Measurements from ENCODE around the gene CD34. TPM values are rescaled to one million over a fixed set of nuclear protein-coding genes. Genes with fewer than 3 reads are reported as not detected.
"Not testable (repeated sequence)": the region's sequence is repeated elsewhere in the genome, so short reads cannot be mapped to it uniquely, and the experiment has no call there.

The CD34 gene
- total RNA-seq, 1 experiment from 2014 or later, result 0.04 TPM

GRCh38 chr1:207941665-207942064 lies 30.7 kb upstream of the CD34 start:
- H3K4me1 ChIP-seq (ENCODE audit: low read length), result no peaks in the 10 kb centered on the region
- no peaks in the 10 kb centered on the region for H3K9me3 ChIP-seq (ENCODE audit: low read length)
- H3K4me3 ChIP-seq (ENCODE audit: low read length), result no peak overlapping the region
- no peak overlapping the region for H3K9ac ChIP-seq (ENCODE audit: low read length)
- H3K4me2 ChIP-seq (ENCODE audit: low read depth, low read length, poor library complexity, severe bottlenecking), result no peak overlapping the region
- no peaks in the 10 kb centered on the region for H3K27me3 ChIP-seq (ENCODE audit: low read length)
- no peaks in the 10 kb centered on the region for H4K20me1 ChIP-seq (ENCODE audit: insufficient read depth, low read depth, low read length)
- no peak overlapping the region for H2AFZ ChIP-seq (ENCODE audit: low read length)
- H3K9me2 ChIP-seq (replicated peaks; ENCODE audit: insufficient read depth, low read length), result no peaks in the 10 kb centered on the region
- no peaks in the 10 kb centered on the region for H3K36me3 ChIP-seq (ENCODE audit: insufficient read depth, low read length)
- no peak for DNase-seq
- H3K27ac ChIP-seq (ENCODE audit: low read length), result no peak overlapping the region
- no peaks in the 10 kb centered on the region for H3K79me2 ChIP-seq (ENCODE audit: low read length)

- H3K9me3 ChIP-seq (ENCODE audit: low read length), result no peaks in the 10 kb centered on the region
- H3K27me3 ChIP-seq (ENCODE audit: low read length), result no peaks in the 10 kb centered on the region
- H4K20me1 ChIP-seq (ENCODE audit: insufficient read depth, low read depth, low read length), result no peaks in the 10 kb centered on the region
- no peaks in the 10 kb centered on the region for H3K79me2 ChIP-seq (ENCODE audit: low read length)
- H3K27ac ChIP-seq (ENCODE audit: low read length), result no peak overlapping the region
- H3K4me1 ChIP-seq (ENCODE audit: low read length), result no peaks in the 10 kb centered on the region
- no peak overlapping the region for H2AFZ ChIP-seq (ENCODE audit: low read length)
- H3K9ac ChIP-seq (ENCODE audit: low read length), result no peak overlapping the region
- no peak for DNase-seq
- H3K9me2 ChIP-seq (replicated peaks; ENCODE audit: insufficient read depth, low read length), result no peaks in the 10 kb centered on the region
- no peak overlapping the region for H3K4me2 ChIP-seq (ENCODE audit: low read depth, low read length, poor library complexity, severe bottlenecking)
- H3K36me3 ChIP-seq (ENCODE audit: insufficient read depth, low read length), result no peaks in the 10 kb centered on the region
- no peak overlapping the region for H3K4me3 ChIP-seq (ENCODE audit: low read length)
Observed at GRCh38 chr1:207938016-207938415, 27.1 kb upstream of the CD34 start.

GRCh38 chr1:207937204-207937603 lies 26.3 kb upstream of the CD34 start:
- Histone ChIP-seq H3K9me3 (ENCODE audit: low read length) (no peaks in the 10 kb centered on the region), H3K4me2 (ENCODE audit: low read depth, low read length, poor library complexity, severe bottlenecking) (no peak overlapping the region), H3K9ac (ENCODE audit: low read length) (no peak overlapping the region), H3K4me1 (ENCODE audit: low read length) (no peaks in the 10 kb centered on the region), H2AFZ (ENCODE audit: low read length) (no peak overlapping the region), H3K9me2 (replicated peaks; ENCODE audit: insufficient read depth, low read length) (no peaks in the 10 kb centered on the region), H4K20me1 (ENCODE audit: insufficient read depth, low read depth, low read length) (no peaks in the 10 kb centered on the region), H3K27me3 (ENCODE audit: low read length) (no peaks in the 10 kb centered on the region), H3K27ac (ENCODE audit: low read length) (no peak overlapping the region), H3K79me2 (ENCODE audit: low read length) (no peaks in the 10 kb centered on the region), H3K36me3 (ENCODE audit: insufficient read depth, low read length) (no peaks in the 10 kb centered on the region), H3K4me3 (ENCODE audit: low read length) (no peak overlapping the region)
- DNase-seq, result no peak

GRCh38 chr1:207935166-207935583 lies 24.2 kb upstream of the CD34 start:
- no peaks in the 10 kb centered on the region for H4K20me1 ChIP-seq (ENCODE audit: insufficient read depth, low read depth, low read length)
- no peaks in the 10 kb centered on the region for H3K9me2 ChIP-seq (replicated peaks; ENCODE audit: insufficient read depth, low read length)
- H3K27me3 ChIP-seq (ENCODE audit: low read length), result no peaks in the 10 kb centered on the region

GRCh38 chr1:207933205-207933800 lies 22.4 kb upstream of the CD34 start:
- no peak overlapping the region for H3K4me2 ChIP-seq (ENCODE audit: low read depth, low read length, poor library complexity, severe bottlenecking)
- H4K20me1 ChIP-seq (ENCODE audit: insufficient read depth, low read depth, low read length), result no peaks in the 10 kb centered on the region
- H3K9me3 ChIP-seq (ENCODE audit: low read length), result no peaks in the 10 kb centered on the region
- DNase-seq, result no peak
- H3K36me3 ChIP-seq (ENCODE audit: insufficient read depth, low read length), result no peaks in the 10 kb centered on the region
- no peak overlapping the region for H3K27ac ChIP-seq (ENCODE audit: low read length)
- no peak overlapping the region for H2AFZ ChIP-seq (ENCODE audit: low read length)
- H3K4me3 ChIP-seq (ENCODE audit: low read length), result no peak overlapping the region
- no peaks in the 10 kb centered on the region for H3K27me3 ChIP-seq (ENCODE audit: low read length)
- H3K79me2 ChIP-seq (ENCODE audit: low read length), result no peaks in the 10 kb centered on the region
- H3K9me2 ChIP-seq (replicated peaks; ENCODE audit: insufficient read depth, low read length), result no peaks in the 10 kb centered on the region
- H3K9ac ChIP-seq (ENCODE audit: low read length), result no peak overlapping the region
- no peaks in the 10 kb centered on the region for H3K4me1 ChIP-seq (ENCODE audit: low read length)

More at GRCh38 chr1:207935166-207935583, 24.2 kb upstream of the CD34 start:
- Histone ChIP-seq H3K27ac (ENCODE audit: low read length) (no peak overlapping the region), H3K79me2 (ENCODE audit: low read length) (no peaks in the 10 kb centered on the region), H3K4me2 (ENCODE audit: low read depth, low read length, poor library complexity, severe bottlenecking) (no peak overlapping the region), H3K4me3 (ENCODE audit: low read length) (no peak overlapping the region), H3K9me3 (ENCODE audit: low read length) (no peaks in the 10 kb centered on the region), H3K9ac (ENCODE audit: low read length) (no peak overlapping the region), H3K4me1 (ENCODE audit: low read length) (no peaks in the 10 kb centered on the region), H3K36me3 (ENCODE audit: insufficient read depth, low read length) (no peaks in the 10 kb centered on the region), H2AFZ (ENCODE audit: low read length) (no peak overlapping the region)
- peak; percentile 44 for DNase-seq

GRCh38 chr1:207926984-207927383 lies 16.1 kb upstream of the CD34 start:
- no peaks in the 10 kb centered on the region for H3K79me2 ChIP-seq (ENCODE audit: low read length)
- no peaks in the 10 kb centered on the region for H4K20me1 ChIP-seq (ENCODE audit: insufficient read depth, low read depth, low read length)
- no peaks in the 10 kb centered on the region for H3K36me3 ChIP-seq (ENCODE audit: insufficient read depth, low read length)
- H2AFZ ChIP-seq (ENCODE audit: low read length), result no peak overlapping the region
- no peak overlapping the region for H3K9ac ChIP-seq (ENCODE audit: low read length)
- no peak overlapping the region for H3K4me3 ChIP-seq (ENCODE audit: low read length)
- H3K27me3 ChIP-seq (ENCODE audit: low read length), result no peaks in the 10 kb centered on the region
- no peak overlapping the region for H3K27ac ChIP-seq (ENCODE audit: low read length)
- H3K9me3 ChIP-seq (ENCODE audit: low read length), result no peaks in the 10 kb centered on the region
- DNase-seq, result no peak
- H3K9me2 ChIP-seq (replicated peaks; ENCODE audit: insufficient read depth, low read length), result no peaks in the 10 kb centered on the region
- no peaks in the 10 kb centered on the region for H3K4me1 ChIP-seq (ENCODE audit: low read length)
- H3K4me2 ChIP-seq (ENCODE audit: low read depth, low read length, poor library complexity, severe bottlenecking), result no peak overlapping the region

- not testable (repeated sequence) for DNase-seq; H3K4me3 ChIP-seq (ENCODE audit: low read length); H4K20me1 ChIP-seq (ENCODE audit: insufficient read depth, low read depth, low read length); H3K79me2 ChIP-seq (ENCODE audit: low read length); H3K4me2 ChIP-seq (ENCODE audit: low read depth, low read length, poor library complexity, severe bottlenecking); H3K9ac ChIP-seq (ENCODE audit: low read length); H3K4me1 ChIP-seq (ENCODE audit: low read length); H3K36me3 ChIP-seq (ENCODE audit: insufficient read depth, low read length); H2AFZ ChIP-seq (ENCODE audit: low read length); H3K27ac ChIP-seq (ENCODE audit: low read length); H3K27me3 ChIP-seq (ENCODE audit: low read length); H3K9me2 ChIP-seq (replicated peaks; ENCODE audit: insufficient read depth, low read length); H3K9me3 ChIP-seq (ENCODE audit: low read length)
Observed at GRCh38 chr1:207925969-207926368, 15.0 kb upstream of the CD34 start.

GRCh38 chr1:207925210-207925609 lies 14.3 kb upstream of the CD34 start:
- H2AFZ ChIP-seq (ENCODE audit: low read length), result no peak overlapping the region
- no peaks in the 10 kb centered on the region for H3K36me3 ChIP-seq (ENCODE audit: insufficient read depth, low read length)
- no peaks in the 10 kb centered on the region for H3K79me2 ChIP-seq (ENCODE audit: low read length)
- H3K9me2 ChIP-seq (replicated peaks; ENCODE audit: insufficient read depth, low read length), result no peaks in the 10 kb centered on the region
- no peaks in the 10 kb centered on the region for H3K27me3 ChIP-seq (ENCODE audit: low read length)
- H3K4me1 ChIP-seq (ENCODE audit: low read length), result no peaks in the 10 kb centered on the region
- H4K20me1 ChIP-seq (ENCODE audit: insufficient read depth, low read depth, low read length), result no peaks in the 10 kb centered on the region
- H3K4me2 ChIP-seq (ENCODE audit: low read depth, low read length, poor library complexity, severe bottlenecking), result no peak overlapping the region
- no peaks in the 10 kb centered on the region for H3K9me3 ChIP-seq (ENCODE audit: low read length)
- no peak overlapping the region for H3K27ac ChIP-seq (ENCODE audit: low read length)
- no peak overlapping the region for H3K9ac ChIP-seq (ENCODE audit: low read length)
- H3K4me3 ChIP-seq (ENCODE audit: low read length), result no peak overlapping the region
- DNase-seq, result no peak

GRCh38 chr1:207923561-207923960 lies 12.6 kb upstream of the CD34 start:
- no peak overlapping the region for H2AFZ ChIP-seq (ENCODE audit: low read length)
- no peaks in the 10 kb centered on the region for H4K20me1 ChIP-seq (ENCODE audit: insufficient read depth, low read depth, low read length)
- H3K27me3 ChIP-seq (ENCODE audit: low read length), result no peaks in the 10 kb centered on the region
- no peak overlapping the region for H3K9ac ChIP-seq (ENCODE audit: low read length)
- no peak overlapping the region for H3K4me2 ChIP-seq (ENCODE audit: low read depth, low read length, poor library complexity, severe bottlenecking)
- H3K27ac ChIP-seq (ENCODE audit: low read length), result no peak overlapping the region
- no peaks in the 10 kb centered on the region for H3K9me3 ChIP-seq (ENCODE audit: low read length)
- DNase-seq, result no peak
- no peak overlapping the region for H3K4me3 ChIP-seq (ENCODE audit: low read length)
- no peaks in the 10 kb centered on the region for H3K9me2 ChIP-seq (replicated peaks; ENCODE audit: insufficient read depth, low read length)
- H3K79me2 ChIP-seq (ENCODE audit: low read length), result no peaks in the 10 kb centered on the region
- no peaks in the 10 kb centered on the region for H3K4me1 ChIP-seq (ENCODE audit: low read length)
- H3K36me3 ChIP-seq (ENCODE audit: insufficient read depth, low read length), result no peaks in the 10 kb centered on the region

Data from Karpas-422 (cell line).